ENCODE data around the gene CCDC188. TPM values are rescaled to one million over a fixed set of nuclear protein-coding genes. Genes with fewer than 3 reads are reported as not detected.
A peak's percentile ranks its signal among the peaks of the same experiment; 100 is the strongest.

The CCDC188 gene
- total and polyA plus RNA-seq, 5 donors from 2014 or later: 0.44 TPM; not detected in 4

DNA sequence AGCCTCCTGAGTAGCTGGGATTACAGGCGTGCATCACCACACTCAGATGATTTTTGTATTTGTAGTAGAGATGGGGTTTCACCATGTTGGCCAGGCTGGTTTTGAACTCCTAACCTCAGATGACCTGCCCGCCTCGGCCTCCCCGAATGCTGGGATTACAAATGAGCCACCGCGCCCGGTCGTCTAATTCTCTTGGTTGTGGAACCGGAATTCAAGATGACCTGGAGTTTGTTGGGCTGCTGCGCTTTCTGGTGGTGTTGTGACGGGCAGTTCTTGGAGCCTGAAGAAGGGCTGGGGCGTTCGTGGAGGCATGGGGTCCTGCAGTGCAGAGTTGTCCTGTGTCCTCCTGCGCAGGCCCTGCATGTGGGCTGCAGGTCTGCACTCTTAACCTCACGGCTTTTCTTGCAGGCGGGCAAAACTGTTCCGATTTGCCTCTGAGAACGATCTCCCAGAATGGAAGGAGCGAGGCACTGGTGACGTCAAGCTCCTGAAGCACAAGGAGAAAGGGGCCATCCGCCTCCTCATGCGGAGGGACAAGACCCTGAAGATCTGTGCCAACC is 28.9 kb downstream of the CCDC188 start:
- peaks cover 0 to 2% (median 0%) of the 10 kb centered on the region in 7 donors for H3K9me3 Mint-ChIP-seq
- Histone ChIP-seq H3K27ac (ENCODE audit: insufficient read depth, low read length, poor library complexity, severe bottlenecking) (no peak overlapping the region), H3K36me3 (ENCODE audit: control insufficient read depth, insufficient read depth, low read length) (peaks cover 56% of the 10 kb centered on the region), H3K9me3 (ENCODE audit: control insufficient read depth in 2 of 2, low read length in 2 of 2) (no peaks in the 10 kb centered on the region), H3K4me1 (ENCODE audit: control insufficient read depth, insufficient read depth, low read length, poor library complexity, severe bottlenecking) (peaks cover 21% of the 10 kb centered on the region), H3K27me3 (ENCODE audit: control insufficient read depth, insufficient read depth, low read length) (no peaks in the 10 kb centered on the region), H3K4me3 (ENCODE audit: low read depth, low read length) (no peak overlapping the region)
- peaks cover 0 to 51% (median 15%) of the 10 kb centered on the region in 4 donors for H3K4me1 Mint-ChIP-seq
- no peaks in the 10 kb centered on the region for H3K27me3 Mint-ChIP-seq
- peak overlapping the region in 2 of 4 donors; percentile 43 to 56 for H3K4me3 Mint-ChIP-seq
- H3K36me3 Mint-ChIP-seq: peaks cover 7% of the 10 kb centered on the region
- ATAC-seq (ENCODE audit: low read depth in 2 of 2): no peak
- H3K27ac Mint-ChIP-seq: peak overlapping the region in 1 of 3 donors; percentile 65
- no peak for DNase-seq

DNA sequence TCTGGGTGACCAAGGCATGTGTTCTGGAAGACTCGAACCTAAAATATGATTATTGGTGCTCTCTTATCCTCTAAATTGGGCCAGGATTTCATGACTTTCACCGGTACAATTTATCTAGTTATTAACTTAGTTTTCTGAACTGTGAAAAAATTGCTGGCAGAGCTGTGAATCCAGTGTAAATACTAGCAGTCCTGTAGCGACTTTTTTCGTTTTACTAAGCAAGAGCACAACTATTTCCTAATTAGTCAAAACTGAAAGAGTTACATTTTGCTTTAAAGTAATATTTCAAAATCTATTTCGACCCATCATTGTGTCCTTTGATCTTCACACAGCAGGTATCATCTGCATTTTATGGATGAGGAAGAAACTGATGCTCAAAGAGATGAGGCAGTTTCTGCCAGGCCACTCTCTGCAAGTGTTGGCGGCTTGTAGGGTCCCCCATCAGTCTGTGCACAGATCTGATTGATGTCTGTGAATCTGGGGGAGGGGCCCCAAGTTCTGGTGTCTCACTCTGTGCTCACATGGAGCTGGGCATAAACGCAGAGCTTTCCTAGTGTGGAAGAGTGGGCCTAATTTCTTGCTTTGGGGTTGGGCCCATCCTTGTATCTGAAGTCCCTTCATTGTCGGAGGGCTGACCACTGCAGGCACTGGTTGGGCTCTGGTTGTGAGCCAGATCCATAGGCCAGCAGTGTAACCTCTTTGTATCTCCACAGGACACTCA is 32.4 kb downstream of the CCDC188 start:
- Mint-ChIP-seq H3K4me3 (peak overlapping the region; percentile 86 to 95 (median 89)), H3K27me3 (no peaks in the 10 kb centered on the region), H3K27ac (peak overlapping the region; percentile 32 to 87 (median 75)), H3K4me1 (peaks cover 0 to 61% (median 22%) of the 10 kb centered on the region in 4 donors), H3K36me3 (peaks cover 8% of the 10 kb centered on the region), H3K9me3 (peaks cover 0 to 2% (median 0%) of the 10 kb centered on the region in 7 donors)
- Histone ChIP-seq H3K4me3 (ENCODE audit: low read depth, low read length) (peak overlapping the region; percentile 84), H3K27ac (ENCODE audit: insufficient read depth, low read length, poor library complexity, severe bottlenecking) (peak overlapping the region; percentile 84), H3K4me1 (ENCODE audit: control insufficient read depth, insufficient read depth, low read length, poor library complexity, severe bottlenecking) (peaks cover 47% of the 10 kb centered on the region), H3K36me3 (ENCODE audit: control insufficient read depth, insufficient read depth, low read length) (peaks cover 46% of the 10 kb centered on the region), H3K9me3 (ENCODE audit: control insufficient read depth in 2 of 2, low read length in 2 of 2) (no peaks in the 10 kb centered on the region), H3K27me3 (ENCODE audit: control insufficient read depth, insufficient read depth, low read length) (no peaks in the 10 kb centered on the region)
- ATAC-seq (ENCODE audit: low read depth in 2 of 2) (no peak), DNase-seq (no peak)

DNA sequence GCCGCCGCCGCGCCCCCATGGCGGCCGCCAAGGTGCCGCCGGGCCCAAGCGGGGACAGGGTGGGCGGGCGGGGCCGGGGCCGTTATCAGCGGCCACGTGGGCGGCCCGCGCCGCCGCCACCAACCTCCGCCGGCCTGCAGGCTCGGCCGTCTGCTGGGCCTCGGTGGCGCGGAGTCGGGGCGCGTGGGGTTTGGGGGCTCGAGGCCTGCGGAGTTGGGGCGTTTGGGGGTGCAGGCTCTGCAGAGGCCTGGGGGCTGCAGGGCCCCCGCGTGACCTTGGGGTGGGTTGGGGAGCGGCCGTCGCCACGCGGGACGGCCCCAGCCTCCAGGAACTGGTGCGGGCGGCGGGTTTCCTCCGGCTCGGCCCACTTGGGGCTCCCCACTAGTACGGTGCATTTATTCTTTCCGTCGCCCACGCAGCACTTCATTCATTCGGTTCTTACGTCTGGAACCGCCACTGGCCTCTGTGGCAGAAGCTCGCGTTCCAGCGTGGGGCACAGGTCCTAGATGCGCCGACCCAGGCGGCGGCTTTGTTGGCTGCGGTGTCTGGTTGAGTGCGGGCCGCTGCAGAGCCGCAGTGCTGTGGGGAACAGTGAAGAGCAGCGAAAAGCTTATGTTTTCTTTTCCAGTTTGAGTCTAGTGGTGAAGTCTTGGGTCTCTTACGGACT is 33.1 kb downstream of the CCDC188 start:
- H3K4me1 Mint-ChIP-seq: peaks cover 0 to 61% (median 22%) of the 10 kb centered on the region in 4 donors
- no peaks in the 10 kb centered on the region for H3K27me3 Mint-ChIP-seq
- peak overlapping the region; percentile 86 to 95 (median 89) for H3K4me3 Mint-ChIP-seq
- H3K9me3 Mint-ChIP-seq: peaks cover 0 to 2% (median 0%) of the 10 kb centered on the region in 7 donors
- H3K4me1 ChIP-seq (ENCODE audit: control insufficient read depth, insufficient read depth, low read length, poor library complexity, severe bottlenecking): peaks cover 44% of the 10 kb centered on the region
- no peaks in the 10 kb centered on the region for H3K9me3 ChIP-seq (ENCODE audit: control insufficient read depth in 2 of 2, low read length in 2 of 2)
- peak; percentile 3 to 8 for ATAC-seq (ENCODE audit: low read depth in 2 of 2)
- H3K27ac Mint-ChIP-seq: peak overlapping the region; percentile 32 to 87 (median 75)
- peaks cover 46% of the 10 kb centered on the region for H3K36me3 ChIP-seq (ENCODE audit: control insufficient read depth, insufficient read depth, low read length)
- H3K27me3 ChIP-seq (ENCODE audit: control insufficient read depth, insufficient read depth, low read length): no peaks in the 10 kb centered on the region
- peak overlapping the region; percentile 84 for H3K27ac ChIP-seq (ENCODE audit: insufficient read depth, low read length, poor library complexity, severe bottlenecking)
- H3K36me3 Mint-ChIP-seq: peaks cover 8% of the 10 kb centered on the region
- DNase-seq: peak; percentile 30 to 64 (median 36)
- peak overlapping the region; percentile 84 for H3K4me3 ChIP-seq (ENCODE audit: low read depth, low read length)

DNA sequence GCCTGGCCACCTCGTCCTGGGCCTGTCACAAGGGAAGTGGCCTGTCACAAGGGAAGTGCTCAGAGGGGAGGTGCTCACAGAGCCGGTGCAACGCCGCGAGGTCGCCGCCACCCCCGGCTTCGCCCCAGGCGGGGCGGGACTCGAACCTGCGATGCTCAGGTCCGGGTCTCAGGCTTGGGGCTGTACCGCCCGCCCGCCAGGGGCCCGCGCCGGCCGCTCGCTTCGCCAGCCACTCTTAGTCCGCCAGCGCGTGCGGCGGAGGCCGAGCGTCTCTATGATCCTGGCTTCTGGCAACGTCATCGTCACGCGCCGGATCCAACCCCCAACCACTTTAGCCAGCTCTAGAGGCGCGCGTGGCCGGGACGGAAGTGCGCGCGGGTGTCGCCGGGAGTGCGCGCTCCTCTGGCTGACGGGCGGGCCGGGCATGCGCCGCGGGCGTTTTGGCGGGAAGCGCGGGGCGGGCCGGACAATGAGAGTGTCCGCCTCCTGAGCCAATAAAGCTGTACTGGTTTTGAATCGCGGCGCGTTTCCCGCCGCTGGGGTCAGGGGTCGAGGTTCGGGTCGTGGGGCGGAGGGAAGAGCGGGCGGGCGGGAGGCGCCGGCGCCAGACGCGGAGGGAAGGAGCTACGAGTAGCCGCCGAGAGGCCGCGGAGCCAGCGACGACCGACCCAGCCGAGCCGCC is 33.8 kb downstream of the CCDC188 start, which contains the start of gene TRMT2A:
Gene TRMT2A (minus strand): TSS at position 276 of the 682 bp plus-strand sequence. CDS start 320 bp downstream, outside the sequence.
- peaks cover 5% of the 10 kb centered on the region for H3K36me3 Mint-ChIP-seq
- no peaks in the 10 kb centered on the region for H3K9me3 ChIP-seq (ENCODE audit: control insufficient read depth in 2 of 2, low read length in 2 of 2)
- H3K4me1 ChIP-seq (ENCODE audit: control insufficient read depth, insufficient read depth, low read length, poor library complexity, severe bottlenecking): peaks cover 47% of the 10 kb centered on the region
- ATAC-seq (ENCODE audit: low read depth in 2 of 2): peak; percentile 81 to 88
- peak within 1 kb of the TSS; percentile 84 for H3K4me3 ChIP-seq (ENCODE audit: low read depth, low read length)
- peak within 1 kb of the TSS; percentile 75 to 95 (median 86) for H3K27ac Mint-ChIP-seq
- peak within 1 kb of the TSS; percentile 90 to 95 (median 92) for H3K4me3 Mint-ChIP-seq
- H3K36me3 ChIP-seq (ENCODE audit: control insufficient read depth, insufficient read depth, low read length): peaks cover 42% of the 10 kb centered on the region
- no peaks in the 10 kb centered on the region for H3K27me3 Mint-ChIP-seq
- peak; percentile 96 to 99 (median 97) for DNase-seq
- no peaks in the 10 kb centered on the region for H3K27me3 ChIP-seq (ENCODE audit: control insufficient read depth, insufficient read depth, low read length)
- peak within 1 kb of the TSS; percentile 84 for H3K27ac ChIP-seq (ENCODE audit: insufficient read depth, low read length, poor library complexity, severe bottlenecking)
- H3K4me1 Mint-ChIP-seq: peaks cover 0 to 59% (median 23%) of the 10 kb centered on the region in 4 donors
- peaks cover 0 to 2% (median 0%) of the 10 kb centered on the region in 7 donors for H3K9me3 Mint-ChIP-seq

DNA sequence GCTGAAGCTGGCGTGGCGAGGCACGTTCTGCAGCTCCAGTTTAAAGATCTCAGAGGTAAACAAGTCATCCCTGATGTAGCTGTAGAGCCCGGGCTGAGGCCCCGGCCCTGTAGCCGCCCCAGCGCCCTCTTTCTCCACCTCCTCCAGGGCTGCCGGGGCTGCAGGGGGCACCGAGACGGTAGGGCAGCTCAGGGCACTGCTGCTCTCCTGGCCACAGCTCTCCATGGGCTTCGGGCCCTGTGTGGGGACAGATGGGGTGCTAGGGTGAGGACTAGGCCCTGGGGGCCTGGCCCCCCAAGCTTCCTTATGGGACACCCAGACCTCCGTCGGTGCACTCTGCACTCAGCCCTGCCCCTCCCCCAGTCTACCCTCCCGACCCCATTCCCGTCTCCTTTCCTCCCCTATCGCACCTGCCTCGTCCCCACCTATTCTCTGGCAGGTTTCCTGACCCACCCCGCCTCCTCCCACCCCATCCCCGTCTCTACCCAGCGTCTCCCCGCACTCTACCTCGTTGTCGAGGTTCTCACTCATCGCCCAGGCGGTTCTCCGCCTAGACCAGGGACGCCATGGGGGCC is 34.4 kb downstream of the CCDC188 start:
- Mint-ChIP-seq H3K27ac (peak overlapping the region; percentile 69 to 95 (median 86)), H3K4me3 (peak overlapping the region; percentile 90 to 95 (median 92)), H3K27me3 (no peaks in the 10 kb centered on the region), H3K36me3 (peaks cover 5% of the 10 kb centered on the region), H3K4me1 (peaks cover 0 to 56% (median 25%) of the 10 kb centered on the region in 4 donors), H3K9me3 (peaks cover 0 to 2% (median 0%) of the 10 kb centered on the region in 7 donors)
- DNase-seq: no peak
- Histone ChIP-seq H3K9me3 (ENCODE audit: control insufficient read depth in 2 of 2, low read length in 2 of 2) (no peaks in the 10 kb centered on the region), H3K4me1 (ENCODE audit: control insufficient read depth, insufficient read depth, low read length, poor library complexity, severe bottlenecking) (peaks cover 52% of the 10 kb centered on the region), H3K4me3 (ENCODE audit: low read depth, low read length) (peak overlapping the region; percentile 55), H3K27ac (ENCODE audit: insufficient read depth, low read length, poor library complexity, severe bottlenecking) (peak overlapping the region; percentile 84), H3K27me3 (ENCODE audit: control insufficient read depth, insufficient read depth, low read length) (no peaks in the 10 kb centered on the region), H3K36me3 (ENCODE audit: control insufficient read depth, insufficient read depth, low read length) (peaks cover 37% of the 10 kb centered on the region)
- ATAC-seq (ENCODE audit: low read depth in 2 of 2): no peak

DNA sequence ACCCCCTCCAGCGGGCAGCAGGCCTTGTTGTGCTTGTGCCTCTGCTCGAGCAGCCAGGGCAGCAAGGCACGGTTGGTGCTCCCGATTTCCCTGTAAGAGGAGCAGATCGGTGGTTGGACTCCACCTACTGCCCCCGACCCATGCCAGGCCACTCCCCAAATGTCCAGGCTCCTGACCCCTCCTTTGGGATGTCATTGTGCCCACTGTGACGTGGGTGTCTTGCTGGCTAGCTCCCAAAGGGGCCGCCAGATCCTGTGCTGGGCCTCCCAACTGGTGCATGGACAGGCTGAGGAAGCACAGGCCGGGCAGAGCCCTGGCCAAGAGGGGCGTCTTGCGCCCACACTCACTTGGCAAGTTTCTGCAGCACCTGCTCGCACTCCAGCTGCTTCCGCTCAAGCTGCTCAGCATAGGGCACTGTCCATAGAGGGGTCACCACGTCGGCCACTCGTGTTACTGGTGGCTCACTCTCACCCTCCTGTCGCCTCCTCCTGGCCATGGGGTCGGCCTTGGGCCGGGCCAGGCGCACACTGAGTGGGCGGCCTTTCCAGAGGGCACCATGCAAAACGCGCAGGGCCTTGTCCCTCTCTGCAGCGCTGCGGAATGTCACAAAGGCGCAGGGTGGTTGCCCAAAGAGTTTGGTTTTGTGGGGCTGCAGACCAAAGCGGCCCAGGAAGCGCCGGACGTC is 35.0 kb downstream of the CCDC188 start, which contains the start of gene RANBP1:
Gene RANBP1 (plus strand): TSS at position 414 of the 685 bp plus-strand sequence. CDS start 81 bp downstream, at position 495.
- Histone ChIP-seq H3K36me3 (ENCODE audit: control insufficient read depth, insufficient read depth, low read length) (peaks cover 34% of the 10 kb centered on the region), H3K27ac (ENCODE audit: insufficient read depth, low read length, poor library complexity, severe bottlenecking) (peak within 1 kb of the TSS; percentile 84), H3K27me3 (ENCODE audit: control insufficient read depth, insufficient read depth, low read length) (no peaks in the 10 kb centered on the region), H3K9me3 (ENCODE audit: control insufficient read depth in 2 of 2, low read length in 2 of 2) (no peaks in the 10 kb centered on the region), H3K4me3 (ENCODE audit: low read depth, low read length) (peak within 1 kb of the TSS; percentile 55), H3K4me1 (ENCODE audit: control insufficient read depth, insufficient read depth, low read length, poor library complexity, severe bottlenecking) (peaks cover 52% of the 10 kb centered on the region)
- DNase-seq (no peak), ATAC-seq (ENCODE audit: low read depth in 2 of 2) (no peak)
- peak within 1 kb of the TSS; percentile 90 to 95 (median 92) for H3K4me3 Mint-ChIP-seq
- H3K27ac Mint-ChIP-seq: peak within 1 kb of the TSS; percentile 81 to 95 (median 95)
- H3K9me3 Mint-ChIP-seq: peaks cover 0 to 2% (median 0%) of the 10 kb centered on the region in 7 donors
- no peaks in the 10 kb centered on the region for H3K27me3 Mint-ChIP-seq
- H3K36me3 Mint-ChIP-seq: peaks cover 5% of the 10 kb centered on the region
- peaks cover 0 to 56% (median 28%) of the 10 kb centered on the region in 4 donors for H3K4me1 Mint-ChIP-seq

Measured in CD4-positive, CD25-positive, alpha-beta regulatory T cell (primary cell).